ENCODE measurements around the gene UFD1. TPM values are rescaled to one million over a fixed set of nuclear protein-coding genes. Genes with fewer than 3 reads are reported as not detected.

Gene UFD1
- total and polyA plus RNA-seq, 9 of the 15 experiments (the other 6 are each of a cell fraction or from before 2014, with no cell fraction given) = 238 to 645 (median 363) TPM

DNA sequence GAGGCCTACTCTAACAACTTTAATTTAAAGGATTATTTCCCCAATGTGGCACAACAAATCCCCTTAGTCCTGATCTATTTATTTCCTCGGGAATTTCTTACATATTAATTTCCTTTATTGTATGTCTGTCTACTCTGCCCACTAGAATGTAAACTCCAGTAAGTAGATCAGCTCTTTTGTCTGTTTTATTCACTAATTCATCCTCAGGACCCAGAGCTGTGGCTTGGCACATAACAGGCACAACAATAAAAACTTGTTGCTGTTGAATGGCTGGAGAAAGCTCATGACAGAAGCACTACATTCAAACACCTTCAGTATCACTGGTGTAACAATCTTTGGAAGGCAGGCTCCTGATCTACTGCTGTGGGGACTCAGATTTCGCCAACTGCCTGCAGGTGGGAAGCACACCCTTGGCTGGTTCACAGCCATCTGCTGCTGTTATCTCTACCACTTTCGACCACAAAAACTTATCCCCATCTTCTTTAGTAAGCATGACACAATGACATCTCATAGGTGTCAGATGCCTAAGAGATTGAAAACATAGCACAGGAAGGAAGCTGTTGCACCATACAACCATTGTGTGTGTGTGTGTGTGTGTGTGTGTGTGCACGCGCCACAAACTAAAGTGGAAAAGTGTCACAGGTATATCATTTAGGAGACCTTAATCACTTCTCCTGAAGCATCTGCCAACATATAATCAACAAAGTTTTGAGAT is 59.4 kb downstream of the UFD1 start (continued):
- TF ChIP-seq, protein P1, sequence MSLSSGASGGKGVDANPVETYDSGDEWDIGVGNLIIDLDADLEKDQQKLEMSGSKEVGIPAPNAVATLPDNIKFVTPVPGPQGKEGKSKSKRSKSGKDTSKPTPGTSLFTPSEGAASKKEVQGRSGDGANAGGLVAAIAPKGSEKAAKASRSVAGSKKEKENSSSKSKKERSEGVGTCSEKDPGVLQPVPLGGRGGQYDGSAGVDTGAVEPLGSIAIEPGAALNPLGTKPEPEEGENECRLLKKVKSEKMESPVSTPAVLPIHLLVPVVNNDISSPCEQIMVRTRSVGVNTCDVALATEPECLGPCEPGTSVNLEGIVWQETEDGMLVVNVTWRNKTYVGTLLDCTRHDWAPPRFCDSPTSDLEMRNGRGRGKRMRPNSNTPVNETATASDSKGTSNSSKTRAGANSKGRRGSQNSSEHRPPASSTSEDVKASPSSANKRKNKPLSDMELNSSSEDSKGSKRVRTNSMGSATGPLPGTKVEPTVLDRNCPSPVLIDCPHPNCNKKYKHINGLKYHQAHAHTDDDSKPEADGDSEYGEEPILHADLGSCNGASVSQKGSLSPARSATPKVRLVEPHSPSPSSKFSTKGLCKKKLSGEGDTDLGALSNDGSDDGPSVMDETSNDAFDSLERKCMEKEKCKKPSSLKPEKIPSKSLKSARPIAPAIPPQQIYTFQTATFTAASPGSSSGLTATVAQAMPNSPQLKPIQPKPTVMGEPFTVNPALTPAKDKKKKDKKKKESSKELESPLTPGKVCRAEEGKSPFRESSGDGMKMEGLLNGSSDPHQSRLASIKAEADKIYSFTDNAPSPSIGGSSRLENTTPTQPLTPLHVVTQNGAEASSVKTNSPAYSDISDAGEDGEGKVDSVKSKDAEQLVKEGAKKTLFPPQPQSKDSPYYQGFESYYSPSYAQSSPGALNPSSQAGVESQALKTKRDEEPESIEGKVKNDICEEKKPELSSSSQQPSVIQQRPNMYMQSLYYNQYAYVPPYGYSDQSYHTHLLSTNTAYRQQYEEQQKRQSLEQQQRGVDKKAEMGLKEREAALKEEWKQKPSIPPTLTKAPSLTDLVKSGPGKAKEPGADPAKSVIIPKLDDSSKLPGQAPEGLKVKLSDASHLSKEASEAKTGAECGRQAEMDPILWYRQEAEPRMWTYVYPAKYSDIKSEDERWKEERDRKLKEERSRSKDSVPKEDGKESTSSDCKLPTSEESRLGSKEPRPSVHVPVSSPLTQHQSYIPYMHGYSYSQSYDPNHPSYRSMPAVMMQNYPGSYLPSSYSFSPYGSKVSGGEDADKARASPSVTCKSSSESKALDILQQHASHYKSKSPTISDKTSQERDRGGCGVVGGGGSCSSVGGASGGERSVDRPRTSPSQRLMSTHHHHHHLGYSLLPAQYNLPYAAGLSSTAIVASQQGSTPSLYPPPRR (CRISPR knock-in tag; IDR thresholded peaks at IDR 0.05; ENCODE audit: borderline replicate concordance) = peak; percentile 38
- TF ChIP-seq RBBP5 (IDR thresholded peaks at IDR 0.05; ENCODE audit: borderline replicate concordance, insufficient read depth, low read length, poor library complexity, severe bottlenecking) = peak; percentile 78
- TF ChIP-seq FOXP1 (CRISPR knock-in tag; IDR thresholded peaks at IDR 0.05) = no peak
- TF ChIP-seq TSHZ1 (CRISPR knock-in tag; IDR thresholded peaks at IDR 0.05) = peak; percentile 53; the same call in 1 of the 2 replicates
- TF ChIP-seq ZNF589 (CRISPR knock-in tag; IDR thresholded peaks at IDR 0.05; ENCODE audit: low read depth) = peak; percentile 97
- peak in 1 of 2 experiments; percentile 54; a peak in 2 of 4 replicates for TF ChIP-seq FOXA3 (CRISPR knock-in tag; conservative IDR thresholded peaks at IDR 0.05 in 1 of 2, IDR thresholded peaks at IDR 0.05 in 1 of 2)
- TF ChIP-seq, protein P2, sequence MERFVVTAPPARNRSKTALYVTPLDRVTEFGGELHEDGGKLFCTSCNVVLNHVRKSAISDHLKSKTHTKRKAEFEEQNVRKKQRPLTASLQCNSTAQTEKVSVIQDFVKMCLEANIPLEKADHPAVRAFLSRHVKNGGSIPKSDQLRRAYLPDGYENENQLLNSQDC (CRISPR knock-in tag; IDR thresholded peaks at IDR 0.05) = no peak
- TF ChIP-seq ZC3H11A (IDR thresholded peaks at IDR 0.05; ENCODE audit: low read depth, low read length) = 0 out of 2 replicates have a peak, but pooled peaks have one; percentile 61
- no peak for TF ChIP-seq NCOA6 (IDR thresholded peaks at IDR 0.05)
- peak; percentile 76; the same call in 1 of the 2 replicates for TF ChIP-seq ZNF175 (CRISPR knock-in tag; IDR thresholded peaks at IDR 0.05; ENCODE audit: low read depth)
- peak; percentile 89 for TF ChIP-seq ZNF584 (CRISPR knock-in tag; IDR thresholded peaks at IDR 0.05; ENCODE audit: low read depth)
- TF ChIP-seq NCOA2 (IDR thresholded peaks at IDR 0.05; ENCODE audit: partially characterized antibody in 2 of 2) = no peak
- TF ChIP-seq ZNF740 (CRISPR knock-in tag; IDR thresholded peaks at IDR 0.05) = no peak
- 0 out of 4 replicates have a peak, but pooled peaks of 1 of the 2 experiments have one; percentile 5 for TF ChIP-seq ZNF740 (tag; IDR thresholded peaks at IDR 0.05)
- 0 out of 2 replicates have a peak, but pooled peaks have one; percentile 73 for TF ChIP-seq NR4A1 (CRISPR knock-in tag; IDR thresholded peaks at IDR 0.05)
- TF ChIP-seq NR4A1 (tag; IDR thresholded peaks at IDR 0.05) = peak; percentile 92
